Measurements from ENCODE around the gene PLEKHO2.
A peak's percentile ranks its signal among the peaks of the same experiment; 100 is the strongest.

The PLEKHO2 gene

DNA sequence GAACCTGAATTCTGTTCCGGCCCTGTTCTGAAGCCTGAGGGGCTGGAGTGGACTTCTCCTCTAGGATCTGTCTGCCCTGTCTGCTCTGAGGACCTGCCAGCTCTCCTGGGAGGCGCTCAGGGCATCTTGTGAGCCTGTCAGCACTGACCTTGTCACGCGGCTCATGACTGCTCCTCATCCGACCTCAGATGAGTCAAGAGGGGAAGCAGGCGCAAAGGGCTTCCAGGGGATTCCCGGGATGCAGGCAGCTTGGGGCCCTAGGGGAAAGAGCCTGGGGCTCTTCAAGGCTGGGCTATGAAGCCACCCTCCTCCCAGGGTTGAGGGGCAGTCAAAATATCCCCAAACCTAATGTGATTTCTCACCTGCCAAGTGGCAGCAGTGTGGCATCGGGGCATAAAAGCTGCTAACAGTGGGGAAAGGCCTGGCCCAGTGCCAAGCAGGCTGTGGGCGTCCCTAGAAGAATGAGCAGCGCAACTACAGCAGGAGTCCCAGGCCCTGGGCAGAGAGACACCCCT lies 42.3 kb downstream of the PLEKHO2 start:
- H3K4me3 ChIP-seq (replicated peaks; ENCODE audit: insufficient read depth, low read length), result no peak overlapping the region
- H3K27ac ChIP-seq (replicated peaks), result peak overlapping the region; percentile 68
- H3K27me3 ChIP-seq (ENCODE audit: insufficient read depth, poor library complexity, severe bottlenecking), result no peaks in the 10 kb centered on the region
- TF ChIP-seq, protein P1, sequence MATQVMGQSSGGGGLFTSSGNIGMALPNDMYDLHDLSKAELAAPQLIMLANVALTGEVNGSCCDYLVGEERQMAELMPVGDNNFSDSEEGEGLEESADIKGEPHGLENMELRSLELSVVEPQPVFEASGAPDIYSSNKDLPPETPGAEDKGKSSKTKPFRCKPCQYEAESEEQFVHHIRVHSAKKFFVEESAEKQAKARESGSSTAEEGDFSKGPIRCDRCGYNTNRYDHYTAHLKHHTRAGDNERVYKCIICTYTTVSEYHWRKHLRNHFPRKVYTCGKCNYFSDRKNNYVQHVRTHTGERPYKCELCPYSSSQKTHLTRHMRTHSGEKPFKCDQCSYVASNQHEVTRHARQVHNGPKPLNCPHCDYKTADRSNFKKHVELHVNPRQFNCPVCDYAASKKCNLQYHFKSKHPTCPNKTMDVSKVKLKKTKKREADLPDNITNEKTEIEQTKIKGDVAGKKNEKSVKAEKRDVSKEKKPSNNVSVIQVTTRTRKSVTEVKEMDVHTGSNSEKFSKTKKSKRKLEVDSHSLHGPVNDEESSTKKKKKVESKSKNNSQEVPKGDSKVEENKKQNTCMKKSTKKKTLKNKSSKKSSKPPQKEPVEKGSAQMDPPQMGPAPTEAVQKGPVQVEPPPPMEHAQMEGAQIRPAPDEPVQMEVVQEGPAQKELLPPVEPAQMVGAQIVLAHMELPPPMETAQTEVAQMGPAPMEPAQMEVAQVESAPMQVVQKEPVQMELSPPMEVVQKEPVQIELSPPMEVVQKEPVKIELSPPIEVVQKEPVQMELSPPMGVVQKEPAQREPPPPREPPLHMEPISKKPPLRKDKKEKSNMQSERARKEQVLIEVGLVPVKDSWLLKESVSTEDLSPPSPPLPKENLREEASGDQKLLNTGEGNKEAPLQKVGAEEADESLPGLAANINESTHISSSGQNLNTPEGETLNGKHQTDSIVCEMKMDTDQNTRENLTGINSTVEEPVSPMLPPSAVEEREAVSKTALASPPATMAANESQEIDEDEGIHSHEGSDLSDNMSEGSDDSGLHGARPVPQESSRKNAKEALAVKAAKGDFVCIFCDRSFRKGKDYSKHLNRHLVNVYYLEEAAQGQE (IDR thresholded peaks at IDR 0.05; ENCODE audit: insufficient replicate concordance, low read depth), result no peak
- TF ChIP-seq POLR2AphosphoS5 (IDR thresholded peaks at IDR 0.05; ENCODE audit: low read depth), result no peak
- peak; percentile 67 to 77 for DNase-seq (ENCODE audit: low read depth in 1 of 2, low spot score in 1 of 2)

DNA sequence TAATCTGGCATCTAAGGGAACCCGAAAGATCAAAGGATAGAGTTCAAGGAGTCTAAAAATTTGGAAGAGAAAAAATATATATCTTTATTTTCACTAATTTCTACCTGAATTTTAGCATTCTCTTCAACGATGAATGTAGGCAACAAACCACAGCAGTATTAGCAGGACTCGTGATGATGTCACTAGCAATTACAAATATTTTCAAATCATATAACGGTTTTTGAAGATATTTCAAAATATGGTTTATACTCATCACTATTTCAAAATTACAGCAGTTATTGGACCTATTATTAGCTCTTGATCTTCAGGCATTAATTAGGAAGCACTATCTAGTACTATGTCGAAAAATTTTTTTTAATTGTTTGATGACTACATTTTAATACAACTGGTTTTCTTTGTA lies 43.0 kb downstream of the PLEKHO2 start:
- H3K27me3 ChIP-seq (ENCODE audit: insufficient read depth, poor library complexity, severe bottlenecking), result no peaks in the 10 kb centered on the region
- DNase-seq (ENCODE audit: low read depth in 1 of 2, low spot score in 1 of 2), result no peak
- H3K27ac ChIP-seq (replicated peaks), result no peak overlapping the region
- H3K4me3 ChIP-seq (replicated peaks; ENCODE audit: insufficient read depth, low read length), result no peak overlapping the region
- TF ChIP-seq, protein P2, sequence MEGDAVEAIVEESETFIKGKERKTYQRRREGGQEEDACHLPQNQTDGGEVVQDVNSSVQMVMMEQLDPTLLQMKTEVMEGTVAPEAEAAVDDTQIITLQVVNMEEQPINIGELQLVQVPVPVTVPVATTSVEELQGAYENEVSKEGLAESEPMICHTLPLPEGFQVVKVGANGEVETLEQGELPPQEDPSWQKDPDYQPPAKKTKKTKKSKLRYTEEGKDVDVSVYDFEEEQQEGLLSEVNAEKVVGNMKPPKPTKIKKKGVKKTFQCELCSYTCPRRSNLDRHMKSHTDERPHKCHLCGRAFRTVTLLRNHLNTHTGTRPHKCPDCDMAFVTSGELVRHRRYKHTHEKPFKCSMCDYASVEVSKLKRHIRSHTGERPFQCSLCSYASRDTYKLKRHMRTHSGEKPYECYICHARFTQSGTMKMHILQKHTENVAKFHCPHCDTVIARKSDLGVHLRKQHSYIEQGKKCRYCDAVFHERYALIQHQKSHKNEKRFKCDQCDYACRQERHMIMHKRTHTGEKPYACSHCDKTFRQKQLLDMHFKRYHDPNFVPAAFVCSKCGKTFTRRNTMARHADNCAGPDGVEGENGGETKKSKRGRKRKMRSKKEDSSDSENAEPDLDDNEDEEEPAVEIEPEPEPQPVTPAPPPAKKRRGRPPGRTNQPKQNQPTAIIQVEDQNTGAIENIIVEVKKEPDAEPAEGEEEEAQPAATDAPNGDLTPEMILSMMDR (IDR thresholded peaks at IDR 0.05; ENCODE audit: insufficient read depth, low read length), result no peak
- TF ChIP-seq, protein P1 (IDR thresholded peaks at IDR 0.05; ENCODE audit: insufficient replicate concordance, low read depth), result no peak
- no peak for TF ChIP-seq GABPA (IDR thresholded peaks at IDR 0.05; ENCODE audit: low read depth)
- no peak for TF ChIP-seq SPI1 (IDR thresholded peaks at IDR 0.05; ENCODE audit: borderline replicate concordance, low read depth)
- TF ChIP-seq POLR2AphosphoS5 (IDR thresholded peaks at IDR 0.05; ENCODE audit: low read depth), result no peak

DNA sequence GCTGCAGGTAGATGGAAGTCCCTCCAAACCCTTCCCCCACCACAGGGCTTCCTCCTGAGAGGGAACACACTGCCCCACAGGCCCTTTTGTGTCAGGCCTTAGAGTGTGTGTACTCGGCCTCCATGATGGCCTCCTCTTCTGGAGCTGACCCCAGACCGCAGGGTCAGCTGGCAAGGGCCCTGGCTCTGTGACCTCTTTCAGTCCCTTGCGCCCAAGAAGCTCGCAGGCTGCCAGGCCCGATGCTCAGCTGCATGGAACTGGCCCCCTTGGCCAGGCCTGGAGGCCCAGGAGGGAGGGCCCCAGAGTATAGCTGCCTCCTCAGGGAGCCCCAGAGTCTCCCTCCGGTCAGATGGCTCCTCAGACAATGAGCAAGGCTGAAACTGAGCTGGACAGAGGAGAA lies 46.6 kb downstream of the PLEKHO2 start:
- no peak overlapping the region for H3K27ac ChIP-seq (replicated peaks)

More for the DNA sequence above, 46.6 kb downstream of the PLEKHO2 start:
- no peaks in the 10 kb centered on the region for H3K27me3 ChIP-seq (ENCODE audit: insufficient read depth, poor library complexity, severe bottlenecking)
- no peak for DNase-seq (ENCODE audit: low read depth in 1 of 2, low spot score in 1 of 2)
- no peak overlapping the region for H3K4me3 ChIP-seq (replicated peaks; ENCODE audit: insufficient read depth, low read length)
- TF ChIP-seq, protein P1 (IDR thresholded peaks at IDR 0.05; ENCODE audit: insufficient replicate concordance, low read depth), result no peak
- no peak for TF ChIP-seq SPI1 (IDR thresholded peaks at IDR 0.05; ENCODE audit: borderline replicate concordance, low read depth)
- no peak for TF ChIP-seq GABPA (IDR thresholded peaks at IDR 0.05; ENCODE audit: low read depth)
- TF ChIP-seq, protein P2 (IDR thresholded peaks at IDR 0.05; ENCODE audit: insufficient read depth, low read length), result no peak
